Gastrocnemius medialis (tissue), 4 donors: Measurements from ENCODE around the gene TSPAN16.

Experiments
- CTCF ChIP-seq, 5 experiments: fragments of 450-650 bp in 3 of 5; fragments of 200-600 bp in 2 of 5; sonication (generic) in 2 of 5; IDR thresholded peaks in 4 of 5; conservative IDR thresholded peaks in 1 of 5; 1 replicate in 4 of 5; 2 replicates in 1 of 5; pipeline ENCODE4 v1.5.1; 2016 to 2019; ENCODE audit warnings: antibody characterized with exemption in 5 of 5, mild to moderate bottlenecking in 3 of 5, moderate library complexity in 3 of 5
- POLR2A ChIP-seq, 2 donors: fragments of 450-650 bp; IDR thresholded peaks; one replicate each; pipeline ENCODE4 v1.6.1; 2017; ENCODE audit warnings: antibody characterized with exemption in 2 of 2, mild to moderate bottlenecking in 2 of 2, moderate library complexity in 2 of 2

GRCh38 chr19:11300811-11301120, 4.8 kb downstream of the TSPAN16 start:
- no peak for TF ChIP-seq CTCF (IDR thresholded peaks at IDR 0.05 in 4 of 5, conservative IDR thresholded peaks at IDR 0.05 in 1 of 5)
- no peak for TF ChIP-seq POLR2A (IDR thresholded peaks at IDR 0.05)
